ENCODE data around the gene MYO19.

DNA sequence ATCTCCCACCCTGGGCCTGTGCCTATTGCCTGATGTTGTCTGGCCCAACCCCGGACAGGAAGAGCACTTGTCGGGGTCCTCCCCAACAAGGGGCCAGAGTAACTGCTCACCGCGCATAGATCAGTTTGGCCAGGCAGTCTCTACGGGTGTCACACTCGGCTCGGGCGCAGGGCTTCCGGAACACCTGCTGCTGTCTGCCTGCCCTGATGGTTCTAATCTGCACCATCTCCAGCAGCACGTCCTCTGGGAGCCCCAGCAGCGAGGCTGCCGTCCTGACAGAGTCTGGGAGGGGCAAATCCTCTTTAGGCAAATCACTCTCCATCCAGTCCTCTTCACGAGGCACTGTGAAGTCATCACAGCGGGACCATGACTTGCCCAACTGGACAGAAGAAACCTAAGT, 24.0 kb downstream of the MYO19 start:
- TF ChIP-seq RFX5 (IDR thresholded peaks at IDR 0.05; ENCODE audit: low read depth, low read length) = no peak
- TF ChIP-seq, protein P1, sequence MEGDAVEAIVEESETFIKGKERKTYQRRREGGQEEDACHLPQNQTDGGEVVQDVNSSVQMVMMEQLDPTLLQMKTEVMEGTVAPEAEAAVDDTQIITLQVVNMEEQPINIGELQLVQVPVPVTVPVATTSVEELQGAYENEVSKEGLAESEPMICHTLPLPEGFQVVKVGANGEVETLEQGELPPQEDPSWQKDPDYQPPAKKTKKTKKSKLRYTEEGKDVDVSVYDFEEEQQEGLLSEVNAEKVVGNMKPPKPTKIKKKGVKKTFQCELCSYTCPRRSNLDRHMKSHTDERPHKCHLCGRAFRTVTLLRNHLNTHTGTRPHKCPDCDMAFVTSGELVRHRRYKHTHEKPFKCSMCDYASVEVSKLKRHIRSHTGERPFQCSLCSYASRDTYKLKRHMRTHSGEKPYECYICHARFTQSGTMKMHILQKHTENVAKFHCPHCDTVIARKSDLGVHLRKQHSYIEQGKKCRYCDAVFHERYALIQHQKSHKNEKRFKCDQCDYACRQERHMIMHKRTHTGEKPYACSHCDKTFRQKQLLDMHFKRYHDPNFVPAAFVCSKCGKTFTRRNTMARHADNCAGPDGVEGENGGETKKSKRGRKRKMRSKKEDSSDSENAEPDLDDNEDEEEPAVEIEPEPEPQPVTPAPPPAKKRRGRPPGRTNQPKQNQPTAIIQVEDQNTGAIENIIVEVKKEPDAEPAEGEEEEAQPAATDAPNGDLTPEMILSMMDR (conservative IDR thresholded peaks at IDR 0.05; ENCODE audit: low read depth, low read length) = no peak
- TF ChIP-seq POLR2A (IDR thresholded peaks at IDR 0.05; ENCODE audit: low read depth, low read length) = no peak
- TF ChIP-seq BHLHE40 (IDR thresholded peaks at IDR 0.05; ENCODE audit: low read depth, low read length) = no peak
- no peak for TF ChIP-seq MXI1 (IDR thresholded peaks at IDR 0.05; ENCODE audit: borderline replicate concordance, low read depth, low read length)
- no peak for TF ChIP-seq MAZ (IDR thresholded peaks at IDR 0.05; ENCODE audit: borderline replicate concordance, low read depth, low read length)

Measured in IMR-90 (cell line).